ENCODE measurements around the gene XK. TPM values are rescaled to one million over a fixed set of nuclear protein-coding genes. Genes with fewer than 3 reads are reported as not detected.

Gene XK
- total and polyA plus RNA-seq, 9 of the 15 experiments (the other 6 are each of a cell fraction or from before 2014, with no cell fraction given): 4.0 to 21.6 (median 11.6) TPM

DNA sequence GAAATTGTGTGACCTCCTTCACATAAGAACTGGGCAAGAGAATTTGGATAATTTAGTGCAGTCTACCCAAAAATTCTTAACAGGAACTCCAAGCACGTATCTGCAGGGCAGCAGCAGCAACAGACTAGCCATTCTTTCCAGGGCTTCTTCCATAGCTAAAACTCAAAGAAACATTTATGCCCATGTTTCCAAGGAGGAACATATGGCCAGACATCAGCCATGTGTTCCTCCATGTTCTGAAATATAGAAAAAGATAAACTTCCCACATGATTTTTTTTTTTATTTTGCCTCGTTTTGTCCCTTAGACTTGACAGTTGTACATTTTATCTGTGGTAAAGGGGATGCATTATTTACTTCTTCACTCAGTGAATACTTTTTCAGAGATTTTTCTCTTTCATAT is 66.7 kb downstream of the XK start:
- no TSS peak for BruUV-seq (replicated peaks)
- DNase-seq (ENCODE audit: extremely low read depth in 1 of 4, low spot score in 3 of 4) (no peak), FAIRE-seq (no peak), ATAC-seq (no peak)
- H3K4me3 ChIP-seq: no peak overlapping the region
- no peaks in the 10 kb centered on the region for H3K27me3 ChIP-seq (ENCODE audit: control insufficient read depth in 2 of 2, insufficient read depth in 2 of 2, low read length in 2 of 2)
- no peak for TF ChIP-seq ELF2 (CRISPR knock-in tag; IDR thresholded peaks at IDR 0.05)
- TF ChIP-seq, protein P1, sequence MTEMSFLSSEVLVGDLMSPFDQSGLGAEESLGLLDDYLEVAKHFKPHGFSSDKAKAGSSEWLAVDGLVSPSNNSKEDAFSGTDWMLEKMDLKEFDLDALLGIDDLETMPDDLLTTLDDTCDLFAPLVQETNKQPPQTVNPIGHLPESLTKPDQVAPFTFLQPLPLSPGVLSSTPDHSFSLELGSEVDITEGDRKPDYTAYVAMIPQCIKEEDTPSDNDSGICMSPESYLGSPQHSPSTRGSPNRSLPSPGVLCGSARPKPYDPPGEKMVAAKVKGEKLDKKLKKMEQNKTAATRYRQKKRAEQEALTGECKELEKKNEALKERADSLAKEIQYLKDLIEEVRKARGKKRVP (CRISPR knock-in tag; IDR thresholded peaks at IDR 0.05): no peak
- TF ChIP-seq, protein P2, sequence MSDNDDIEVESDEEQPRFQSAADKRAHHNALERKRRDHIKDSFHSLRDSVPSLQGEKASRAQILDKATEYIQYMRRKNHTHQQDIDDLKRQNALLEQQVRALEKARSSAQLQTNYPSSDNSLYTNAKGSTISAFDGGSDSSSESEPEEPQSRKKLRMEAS (CRISPR knock-in tag; IDR thresholded peaks at IDR 0.05): no peak
- TF ChIP-seq PURB (CRISPR knock-in tag; IDR thresholded peaks at IDR 0.05; ENCODE audit: low read depth): no peak
- TF ChIP-seq PCBP2 (IDR thresholded peaks at IDR 0.05; ENCODE audit: low read depth, low read length, poor library complexity, severe bottlenecking): no peak
- TF ChIP-seq ZNF644 (tag; IDR thresholded peaks at IDR 0.05; ENCODE audit: low read depth): no peak
- TF ChIP-seq ZNF76 (CRISPR knock-in tag; IDR thresholded peaks at IDR 0.05; ENCODE audit: borderline replicate concordance): no peak
- no peak for TF ChIP-seq HDAC6 (IDR thresholded peaks at IDR 0.05; ENCODE audit: low read depth, low read length)
- no peak for TF ChIP-seq STAT5B (CRISPR knock-in tag; IDR thresholded peaks at IDR 0.05)
- TF ChIP-seq TCF3 (CRISPR knock-in tag; IDR thresholded peaks at IDR 0.05): no peak
- no peak for TF ChIP-seq ZNF79 (CRISPR knock-in tag; IDR thresholded peaks at IDR 0.05; ENCODE audit: low read depth)
- TF ChIP-seq SAFB (IDR thresholded peaks at IDR 0.05; ENCODE audit: borderline replicate concordance, low read depth, low read length): no peak
- TF ChIP-seq PHF8 (IDR thresholded peaks at IDR 0.05; ENCODE audit: borderline replicate concordance, low read length): no peak
- TF ChIP-seq EWSR1 (IDR thresholded peaks at IDR 0.05; ENCODE audit: borderline replicate concordance, low read depth, partially characterized antibody): no peak
- TF ChIP-seq MIER1 (IDR thresholded peaks at IDR 0.05; ENCODE audit: low read depth): no peak
- TF ChIP-seq, protein P3, sequence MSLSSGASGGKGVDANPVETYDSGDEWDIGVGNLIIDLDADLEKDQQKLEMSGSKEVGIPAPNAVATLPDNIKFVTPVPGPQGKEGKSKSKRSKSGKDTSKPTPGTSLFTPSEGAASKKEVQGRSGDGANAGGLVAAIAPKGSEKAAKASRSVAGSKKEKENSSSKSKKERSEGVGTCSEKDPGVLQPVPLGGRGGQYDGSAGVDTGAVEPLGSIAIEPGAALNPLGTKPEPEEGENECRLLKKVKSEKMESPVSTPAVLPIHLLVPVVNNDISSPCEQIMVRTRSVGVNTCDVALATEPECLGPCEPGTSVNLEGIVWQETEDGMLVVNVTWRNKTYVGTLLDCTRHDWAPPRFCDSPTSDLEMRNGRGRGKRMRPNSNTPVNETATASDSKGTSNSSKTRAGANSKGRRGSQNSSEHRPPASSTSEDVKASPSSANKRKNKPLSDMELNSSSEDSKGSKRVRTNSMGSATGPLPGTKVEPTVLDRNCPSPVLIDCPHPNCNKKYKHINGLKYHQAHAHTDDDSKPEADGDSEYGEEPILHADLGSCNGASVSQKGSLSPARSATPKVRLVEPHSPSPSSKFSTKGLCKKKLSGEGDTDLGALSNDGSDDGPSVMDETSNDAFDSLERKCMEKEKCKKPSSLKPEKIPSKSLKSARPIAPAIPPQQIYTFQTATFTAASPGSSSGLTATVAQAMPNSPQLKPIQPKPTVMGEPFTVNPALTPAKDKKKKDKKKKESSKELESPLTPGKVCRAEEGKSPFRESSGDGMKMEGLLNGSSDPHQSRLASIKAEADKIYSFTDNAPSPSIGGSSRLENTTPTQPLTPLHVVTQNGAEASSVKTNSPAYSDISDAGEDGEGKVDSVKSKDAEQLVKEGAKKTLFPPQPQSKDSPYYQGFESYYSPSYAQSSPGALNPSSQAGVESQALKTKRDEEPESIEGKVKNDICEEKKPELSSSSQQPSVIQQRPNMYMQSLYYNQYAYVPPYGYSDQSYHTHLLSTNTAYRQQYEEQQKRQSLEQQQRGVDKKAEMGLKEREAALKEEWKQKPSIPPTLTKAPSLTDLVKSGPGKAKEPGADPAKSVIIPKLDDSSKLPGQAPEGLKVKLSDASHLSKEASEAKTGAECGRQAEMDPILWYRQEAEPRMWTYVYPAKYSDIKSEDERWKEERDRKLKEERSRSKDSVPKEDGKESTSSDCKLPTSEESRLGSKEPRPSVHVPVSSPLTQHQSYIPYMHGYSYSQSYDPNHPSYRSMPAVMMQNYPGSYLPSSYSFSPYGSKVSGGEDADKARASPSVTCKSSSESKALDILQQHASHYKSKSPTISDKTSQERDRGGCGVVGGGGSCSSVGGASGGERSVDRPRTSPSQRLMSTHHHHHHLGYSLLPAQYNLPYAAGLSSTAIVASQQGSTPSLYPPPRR (CRISPR knock-in tag; IDR thresholded peaks at IDR 0.05; ENCODE audit: borderline replicate concordance): no peak
- intact Hi-C loops (cut with micrococcal nuclease) (no loop called here), in situ Hi-C loops (cut with MboI) (no loop called here)
- no peaks in the 10 kb centered on the region for H3K9me1 ChIP-seq (ENCODE audit: control insufficient read depth, insufficient read depth, low read length)
- H3K79me2 ChIP-seq (ENCODE audit: control insufficient read depth, insufficient read depth, low read length): no peaks in the 10 kb centered on the region
- no peaks in the 10 kb centered on the region for H3K9me3 ChIP-seq (replicated peaks; ENCODE audit: control insufficient read depth, insufficient read depth, low read depth, low read length)
- H3K9ac ChIP-seq (ENCODE audit: insufficient read depth in 1 of 2, low read depth in 2 of 2, low read length in 2 of 2): no peak overlapping the region
- H3K4me2 ChIP-seq (ENCODE audit: insufficient read depth, low read length): no peak overlapping the region
- H4K20me1 ChIP-seq (replicated peaks; ENCODE audit: control insufficient read depth, insufficient read depth, low read length): no peaks in the 10 kb centered on the region
- no peaks in the 10 kb centered on the region for H3K36me3 ChIP-seq (ENCODE audit: control insufficient read depth, insufficient read depth, low read length)
- no peak overlapping the region for H3K27ac ChIP-seq (ENCODE audit: extremely low read depth, low read depth, low read length)
- peaks cover 5 to 12% of the 10 kb centered on the region in 2 experiments; a peak in 3 of 5 replicates for H3K4me1 ChIP-seq (replicated peaks in 1 of 2; ENCODE audit: control insufficient read depth in 2 of 2, insufficient read depth in 2 of 2, low read length in 2 of 2)
- WGBS (ENCODE audit: insufficient coverage, low coverage, missing lambda C conversion rate): 22% methylated on average over 2 of the region's 2 CpGs
- POLR2A ChIA-PET: no interaction called here
- CTCF ChIA-PET (ENCODE audit: low intra/inter-chr PET ratio): no interaction called here
- H2AFZ ChIP-seq (ENCODE audit: low read depth, low read length): no peak overlapping the region

Measured in K562 (cell line).